HG03196 (cell line): Measurements from ENCODE around the gene ITGA5.

Source experiments
- ATAC-seq: cut with Tn5 transposase; IDR thresholded peaks from one replicate; pipeline ENCODE4 v1.9.1; 2021; ENCODE audit not compliant: unreplicated experiment

Gene ITGA5

GRCh38 chr12:54390176-54390667 is 28.8 kb downstream of the ITGA5 start:
- no peak for ATAC-seq

GRCh38 chr12:54389607-54390175 is 29.4 kb downstream of the ITGA5 start:
- no peak for ATAC-seq

- no peak for ATAC-seq
These were observed 29.9 kb downstream of the ITGA5 start for GRCh38 chr12:54389134-54389508.

GRCh38 chr12:54388237-54389133 is 30.6 kb downstream of the ITGA5 start:
- ATAC-seq: no peak

- no peak for ATAC-seq
These were observed 32.0 kb downstream of the ITGA5 start for GRCh38 chr12:54387114-54387467.

GRCh38 chr12:54386403-54387113 is 32.5 kb downstream of the ITGA5 start:
- ATAC-seq: no peak

GRCh38 chr12:54385251-54385914 is 33.7 kb downstream of the ITGA5 start:
- no peak for ATAC-seq

- no peak for ATAC-seq
These were observed 34.5 kb downstream of the ITGA5 start, which contains the start of gene ZNF385A for GRCh38 chr12:54384591-54385041. ZNF385A (minus strand) TSS chr12:54384733; CDS start chr12:54384514, 219 bp downstream.

- no peak for ATAC-seq
These were observed 35.9 kb downstream of the ITGA5 start for GRCh38 chr12:54383041-54383609.

GRCh38 chr12:54381136-54381535 is 37.9 kb downstream of the ITGA5 start:
- ATAC-seq: no peak

GRCh38 chr12:54379398-54380201 is 39.5 kb downstream of the ITGA5 start:
- peak; percentile 64 for ATAC-seq

GRCh38 chr12:54378796-54379397 is 40.2 kb downstream of the ITGA5 start:
- no peak for ATAC-seq

GRCh38 chr12:54377797-54378515 is 41.1 kb downstream of the ITGA5 start:
- no peak for ATAC-seq

- ATAC-seq: no peak
These were observed 42.1 kb downstream of the ITGA5 start for GRCh38 chr12:54377007-54377406.

- no peak for ATAC-seq
These were observed 42.5 kb downstream of the ITGA5 start for GRCh38 chr12:54376596-54376995.

GRCh38 chr12:54375259-54375579 is 43.8 kb downstream of the ITGA5 start:
- ATAC-seq: no peak

- ATAC-seq: no peak
These were observed 44.4 kb downstream of the ITGA5 start for GRCh38 chr12:54374562-54375258.
